Posterior cingulate gyrus (tissue), 11 donors: ENCODE results near the gene ASB15.
"Not testable (repeated sequence)": the region's sequence is repeated elsewhere in the genome, so short reads cannot be mapped to it uniquely, and the experiment has no call there.

Source experiments
- DNase-seq, 10 donors: peaks; one replicate each; pipeline versions ENCODE4 v3.0.0 to v3.0.0-alpha.2; 2020 to 2021; ENCODE audit warnings: mixed read lengths in 3 of 10
- intact Hi-C: fragments of 100-400 bp; cut with DNase I; formaldehyde crosslinking; loops from one replicate; pipeline ENCODE4 v1.15.1; 2023

Gene ASB15

DNA sequence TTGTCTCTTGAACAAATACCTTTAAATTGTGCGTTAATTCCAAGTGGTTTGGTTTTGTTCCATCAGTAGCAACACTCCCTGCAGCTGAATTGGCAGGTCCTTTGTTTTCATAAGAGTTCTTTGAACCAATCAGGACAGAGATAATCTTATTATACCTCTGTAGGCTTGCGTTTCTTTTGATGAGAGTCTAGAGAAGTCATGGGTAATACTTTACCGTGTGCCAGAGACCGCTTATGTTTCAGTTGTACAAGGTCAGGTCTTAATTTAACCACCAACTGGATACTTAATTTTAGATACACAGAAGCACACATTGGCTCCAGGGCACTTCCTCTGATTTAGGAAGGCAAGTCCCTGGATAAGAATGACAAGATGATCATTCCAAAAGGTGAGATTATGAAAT lies at the start of gene ASB15:
TSS of gene ASB15 (plus strand) at position 292 of the 400 bp plus-strand sequence. CDS start 12,682 bp downstream, outside the sequence.
- intact Hi-C loops: no loop called here
- DNase-seq: no peak

DNA sequence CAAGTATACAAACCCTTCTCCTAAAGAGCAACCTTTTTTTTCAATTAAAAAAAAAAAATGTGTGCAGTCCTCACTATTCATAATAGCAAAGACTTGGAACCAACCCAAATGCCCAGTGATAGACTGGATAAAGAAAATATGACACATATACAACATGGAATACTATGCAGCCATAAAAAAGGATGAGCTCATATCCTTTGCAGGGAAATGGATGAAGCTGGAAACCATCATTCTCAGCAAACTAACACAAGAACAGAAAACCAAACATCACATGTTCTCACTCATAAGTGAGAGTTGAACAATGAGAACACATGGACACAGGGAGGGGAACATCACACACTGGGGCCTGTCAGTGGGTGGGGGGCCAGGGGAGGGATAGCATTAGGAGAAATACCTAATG lies 49.5 kb upstream of the ASB15 start:
- intact Hi-C loops: loop anchor here (10.0 kb wide), 1 partner anchor 193 kb away; the partner anchor contains the start of gene WASL
- not testable (repeated sequence) for DNase-seq

DNA sequence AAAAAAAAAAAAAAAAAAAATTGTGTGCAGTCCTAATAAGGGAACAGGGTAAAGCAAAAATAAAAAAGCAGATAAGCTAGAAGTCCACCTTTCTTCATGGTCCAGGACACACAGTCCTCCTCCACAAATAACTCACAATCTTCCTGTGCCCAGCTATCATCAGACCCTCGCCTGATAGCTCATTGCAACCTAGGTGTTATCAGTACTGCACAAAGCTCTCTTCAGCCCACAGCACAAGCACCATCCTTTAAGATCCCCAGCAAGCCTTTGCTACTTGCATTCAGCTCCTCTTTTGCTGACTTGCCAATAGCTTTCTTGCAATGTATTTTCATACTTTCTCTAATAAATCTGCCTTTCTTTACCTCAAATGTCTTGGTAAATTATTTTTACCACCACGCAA lies 49.0 kb upstream of the ASB15 start:
- intact Hi-C loops: loop anchor here (10.0 kb wide), 1 partner anchor 192 kb away; the partner anchor contains the start of gene WASL
- DNase-seq: no peak

DNA sequence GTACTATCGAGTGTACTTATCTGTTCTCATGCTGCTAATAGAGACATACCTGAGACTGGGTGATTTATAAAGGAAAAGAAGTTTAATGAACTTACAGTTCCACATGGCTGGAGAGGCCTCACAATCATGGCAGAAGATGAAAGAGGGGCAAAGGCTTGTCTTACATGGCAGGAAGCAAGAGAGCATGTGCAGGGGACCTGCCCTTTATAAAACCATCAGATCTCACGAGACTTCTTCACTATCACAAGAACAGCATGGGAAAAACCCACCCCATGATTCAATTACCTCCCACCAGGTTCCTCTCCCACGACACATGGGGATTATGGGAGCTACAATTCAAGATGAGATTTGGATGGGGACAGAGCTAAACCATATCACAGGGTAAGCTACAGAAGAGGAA lies 48.5 kb upstream of the ASB15 start:
- DNase-seq: no peak
- intact Hi-C loops: loop anchor here (10.0 kb wide), 1 partner anchor 192 kb away; the partner anchor contains the start of gene WASL

DNA sequence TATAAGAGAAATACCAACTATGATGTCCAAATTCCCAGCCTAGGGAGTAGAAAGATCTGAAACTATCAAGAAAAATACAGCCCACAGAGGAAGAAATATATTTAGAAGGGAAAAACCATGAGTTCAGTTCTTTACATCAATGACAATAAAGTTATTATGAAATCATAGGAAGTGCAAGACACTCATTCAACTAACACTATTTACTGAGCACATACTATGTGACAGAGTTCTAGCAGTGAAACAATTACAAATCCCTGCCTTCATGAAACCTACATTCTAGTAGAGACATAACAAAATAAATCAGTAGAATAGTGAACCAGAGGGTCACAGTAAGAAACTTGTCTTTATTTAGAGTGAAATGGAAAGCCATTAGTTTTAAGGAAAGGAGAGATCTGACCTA lies 46.1 kb upstream of the ASB15 start:
- no peak for DNase-seq
- intact Hi-C loops: loop anchor here (10.0 kb wide), 1 partner anchor 189 kb away; the partner anchor contains the start of gene WASL

GRCh38 chr7:123557016-123557397 lies 44.6 kb upstream of the ASB15 start:
- intact Hi-C loops: loop anchor here (2.0 to 10.0 kb wide), 2 partner anchors 22 to 188 kb away; partner anchors contain the start of genes IQUB and WASL
- DNase-seq: peak in 1 of 10 donors; percentile 33

GRCh38 chr7:123557398-123558288 lies 44.0 kb upstream of the ASB15 start, which contains the start of gene NDUFA5:
NDUFA5 (minus strand) TSS chr7:123557818; CDS start chr7:123557795, 23 bp downstream.
- DNase-seq: peak; percentile 95 to 99 (median 97)
- intact Hi-C loops: loop anchor here (2.0 to 10.0 kb wide), 2 partner anchors 23 to 187 kb away; partner anchors contain the start of genes IQUB and WASL

- intact Hi-C loops: loop anchor here (10.0 kb wide), 1 partner anchor 186 kb away; the partner anchor contains the start of gene WASL
- DNase-seq: no peak
These were observed 43.2 kb upstream of the ASB15 start for GRCh38 chr7:123558289-123558874.

GRCh38 chr7:123562121-123562520 lies 39.5 kb upstream of the ASB15 start:
- intact Hi-C loops: no loop called here
- DNase-seq: no peak

GRCh38 chr7:123569352-123570010 lies 32.1 kb upstream of the ASB15 start:
- DNase-seq: no peak
- intact Hi-C loops: no loop called here

- intact Hi-C loops: no loop called here
- DNase-seq: no peak
These were observed 31.0 kb upstream of the ASB15 start for GRCh38 chr7:123570390-123571182.

DNA sequence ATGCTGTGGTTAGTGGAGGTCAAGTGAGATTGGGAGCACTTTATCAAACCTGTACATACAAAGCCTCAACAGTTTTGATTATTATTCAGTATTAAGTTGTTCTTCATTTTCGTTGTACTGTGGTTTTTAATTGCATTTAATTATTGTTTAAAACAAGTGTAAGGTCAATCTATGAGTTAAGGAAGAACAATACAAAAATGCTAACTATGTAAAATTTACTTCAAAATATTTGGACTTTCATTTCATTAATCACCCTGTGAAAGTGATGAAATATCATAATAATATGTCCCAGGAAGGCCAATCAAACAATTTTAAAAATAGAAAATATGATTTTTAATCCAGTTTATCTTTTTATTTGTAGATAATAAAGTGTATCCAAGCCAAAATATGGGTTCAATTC lies 30.4 kb upstream of the ASB15 start:
- DNase-seq: no peak
- intact Hi-C loops: no loop called here

- intact Hi-C loops: no loop called here
These were observed 29.9 kb upstream of the ASB15 start for GRCh38 chr7:123571684-123572083.

GRCh38 chr7:123573341-123573740 lies 28.3 kb upstream of the ASB15 start:
- intact Hi-C loops: no loop called here
- DNase-seq: no peak

More at GRCh38 chr7:123571684-123572083, 29.9 kb upstream of the ASB15 start:
- DNase-seq: no peak

- intact Hi-C loops: no loop called here
- DNase-seq: peak in 1 of 10 donors; percentile 8
These were observed 27.6 kb upstream of the ASB15 start for GRCh38 chr7:123573896-123574467.

DNA sequence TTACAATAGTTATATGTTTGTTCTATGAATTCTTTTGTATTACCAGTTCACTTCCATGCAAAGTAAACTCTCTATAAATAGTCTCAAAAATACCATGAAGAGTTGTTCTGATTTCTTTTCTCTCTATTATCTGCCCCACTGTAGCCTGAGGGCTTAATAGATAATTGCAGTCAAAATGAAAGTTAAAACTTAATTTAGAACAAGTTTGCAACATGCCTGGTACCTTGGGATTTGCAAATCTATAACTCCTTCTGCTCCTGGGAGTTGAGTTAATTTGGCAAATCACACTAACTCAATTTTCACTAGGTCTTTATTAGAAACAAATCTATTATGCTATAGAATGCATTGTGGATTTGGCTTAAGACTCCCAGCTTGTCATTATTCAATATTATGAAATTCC lies 22.2 kb upstream of the ASB15 start:
- no peak for DNase-seq
- intact Hi-C loops: no loop called here

DNA sequence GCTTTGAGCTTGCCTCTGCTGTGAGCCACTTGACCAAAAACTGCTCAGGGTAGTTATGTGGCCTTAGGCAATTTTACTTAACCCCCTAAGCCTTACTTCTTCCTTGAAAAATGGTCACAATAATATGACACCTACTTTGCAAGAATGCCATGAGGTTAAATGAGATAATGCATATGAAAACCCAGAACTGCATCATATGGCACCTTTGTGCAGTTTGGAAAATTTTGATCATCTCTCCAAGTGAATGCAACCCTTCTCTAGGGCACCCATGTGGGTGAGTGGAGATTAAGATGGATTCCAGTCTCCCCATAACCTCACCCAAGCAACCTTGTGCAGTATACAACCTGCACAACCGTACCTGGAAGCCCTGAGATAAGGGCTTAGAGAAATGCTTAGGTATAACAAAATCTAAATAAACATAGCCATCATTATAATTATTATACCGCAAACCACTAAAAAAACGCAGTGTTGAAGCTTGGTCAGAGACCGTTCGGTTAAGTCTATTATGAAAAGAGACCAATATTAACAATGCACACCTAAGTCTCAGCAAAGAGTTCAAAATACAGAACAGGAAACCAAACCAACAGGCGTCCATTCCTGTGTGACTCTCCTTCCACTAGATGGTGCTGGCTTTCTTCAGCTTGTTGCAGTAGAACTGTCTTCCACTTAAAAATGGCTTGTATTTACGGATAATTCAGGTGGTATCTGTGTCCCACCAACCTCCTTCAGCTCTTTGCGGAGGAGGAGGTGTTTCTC lies 21.0 kb upstream of the ASB15 start:
- intact Hi-C loops: no loop called here
- DNase-seq: peak in 1 of 10 donors; percentile 24

GRCh38 chr7:123581162-123581459 lies 20.5 kb upstream of the ASB15 start:
- intact Hi-C loops: no loop called here
- DNase-seq: no peak

- intact Hi-C loops: no loop called here
- no peak for DNase-seq
These were observed 17.8 kb upstream of the ASB15 start for GRCh38 chr7:123583821-123584220.
